Smooth muscle cell of bladder (primary cell): ENCODE measurements around the gene TMEM39A. TPM values are rescaled to one million over a fixed set of nuclear protein-coding genes. Genes with fewer than 3 reads are reported as not detected.

Source experiments
- total RNA-seq: library from RNA; depleted of rRNA; stranded (reverse); fragments of >200 nt; gene quantifications from 2 replicates; pipeline ENCODE4 v1.2.3, GENCODE V29; 2014

TMEM39A gene
- total RNA-seq, result 65.8 and 67.6 TPM in 2 replicates

GRCh38 chr3:119463171-119464169, at the start of gene TMEM39A:
TSS of gene TMEM39A (minus strand) at chr3:119463615. CDS start at chr3:119462074, 1,541 bp downstream.

GRCh38 chr3:119498186-119499011, 35.0 kb upstream of the TMEM39A start, which contains the start of gene TIMMDC1:
TSS of gene TIMMDC1 (plus strand) at chr3:119498547. CDS start at chr3:119498734, 187 bp downstream.

Other genes starting within 250 kb of the TMEM39A start
- gene B4GALT4, start 222.7 kb downstream of the TMEM39A start, total RNA-seq, result 52.6 and 64.3 TPM in 2 replicates
- gene ARHGAP31, start 169.2 kb downstream of the TMEM39A start, total RNA-seq, result 3.8 and 4.9 TPM in 2 replicates
- gene POGLUT1, start 5.3 kb upstream of the TMEM39A start, total RNA-seq, result 13.5 and 25.9 TPM in 2 replicates
- gene TIMMDC1, start 34.9 kb upstream of the TMEM39A start, total RNA-seq, result 46.1 and 60.6 TPM in 2 replicates
- 0.14 TPM in 1 of 2 replicates, not detected in the other for gene CD80, start 96.0 kb upstream of the TMEM39A start, total RNA-seq
- gene ADPRH, start 115.9 kb upstream of the TMEM39A start, total RNA-seq, result 1.7 TPM in 2 replicates
- 0.83 TPM in 1 of 2 replicates, not detected in the other for gene PLA1A, start 134.3 kb upstream of the TMEM39A start, total RNA-seq
- gene POPDC2, start 197.0 kb upstream of the TMEM39A start, total RNA-seq, result under 0.01 and 0.37 TPM in 2 replicates
- 14.2 and 21.4 TPM in 2 replicates for gene COX17, start 213.8 kb upstream of the TMEM39A start, total RNA-seq
- 0.14 and 0.18 TPM in 2 replicates for gene CFAP91, start 239.4 kb upstream of the TMEM39A start, total RNA-seq